Activated CD4-positive, CD25-positive, alpha-beta regulatory T cell (primary cell): ENCODE results near the gene ISG20L2.

Experiments
- DNase-seq, 4 experiments: peaks; one replicate each; lab custom pipeline; 2025; lab: John Stamatoyannopoulos, UW

Gene ISG20L2

DNA sequence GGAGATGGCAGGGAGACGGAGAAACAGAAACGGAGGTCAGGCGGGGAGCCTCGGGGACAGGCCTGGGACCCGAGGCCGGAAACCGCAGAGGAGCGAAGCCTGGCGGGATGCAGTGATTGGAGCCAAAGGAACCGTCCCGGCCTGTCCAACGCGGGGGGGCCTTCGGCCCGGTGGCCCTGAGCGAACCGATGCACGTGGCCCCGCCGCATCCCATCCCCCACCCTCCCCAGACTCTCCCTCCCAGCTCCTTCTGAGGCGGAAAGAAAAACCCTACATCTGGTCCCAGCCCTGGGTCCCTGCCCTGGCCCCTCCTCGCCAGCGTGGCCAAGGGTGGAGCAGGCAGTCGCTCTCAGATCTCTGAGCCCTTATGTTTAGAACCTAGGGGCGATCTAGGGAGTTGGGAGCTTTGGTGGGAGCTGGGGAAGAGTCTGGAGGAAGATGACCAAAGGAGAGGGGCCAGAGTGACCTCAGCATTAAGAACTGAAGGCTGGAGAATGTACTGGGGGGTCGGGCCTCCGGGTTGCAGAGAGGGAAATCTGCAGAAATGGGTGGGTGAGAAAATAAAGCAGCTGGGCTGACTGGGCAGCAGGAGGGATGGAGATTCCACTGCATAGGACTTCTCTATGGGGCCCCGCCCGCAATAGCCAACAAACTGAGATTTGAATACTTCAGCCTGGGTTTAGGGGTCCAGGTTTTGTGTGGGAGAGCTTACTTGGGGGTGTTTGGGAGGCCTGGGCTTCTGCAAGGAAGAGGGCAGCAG is 21.7 kb downstream of the ISG20L2 start:
- no peak for DNase-seq

DNA sequence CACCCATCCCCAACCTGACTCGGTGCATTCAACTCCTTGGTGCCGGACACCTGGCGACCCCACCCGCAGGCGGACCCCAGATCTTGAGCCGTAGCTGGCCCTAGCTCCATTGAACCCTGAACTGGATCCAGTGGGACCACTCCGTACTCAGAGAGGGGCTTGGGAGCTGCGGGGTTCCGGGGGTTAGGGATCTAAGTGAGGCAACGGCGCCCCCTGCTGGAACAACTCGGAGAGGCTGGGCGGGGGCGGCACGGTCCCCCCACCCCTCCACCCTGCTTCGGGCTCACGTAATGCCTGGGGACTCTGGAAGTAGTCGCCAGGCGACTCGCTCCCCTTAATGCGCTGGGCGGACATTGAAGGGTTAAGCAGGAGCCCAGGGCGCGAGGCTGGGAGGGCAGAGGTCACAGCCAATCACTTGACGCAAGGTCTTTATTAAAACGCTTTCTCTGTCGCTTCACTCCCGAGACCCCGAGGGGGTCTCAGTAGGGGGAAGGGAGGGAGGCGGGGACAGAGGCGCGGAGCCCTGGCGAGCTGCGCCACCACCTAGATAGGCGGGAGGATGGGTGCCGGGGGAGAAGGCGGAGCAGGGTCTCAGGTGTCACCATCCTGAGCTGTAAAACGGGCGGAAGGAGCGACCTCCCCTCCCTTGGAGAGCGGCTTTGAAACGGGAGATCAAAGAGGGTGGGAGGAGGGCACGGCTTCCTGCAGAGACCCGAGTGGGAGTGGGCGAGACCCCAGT is 22.5 kb downstream of the ISG20L2 start:
- DNase-seq: peak; percentile 32 to 58 (median 42)

DNA sequence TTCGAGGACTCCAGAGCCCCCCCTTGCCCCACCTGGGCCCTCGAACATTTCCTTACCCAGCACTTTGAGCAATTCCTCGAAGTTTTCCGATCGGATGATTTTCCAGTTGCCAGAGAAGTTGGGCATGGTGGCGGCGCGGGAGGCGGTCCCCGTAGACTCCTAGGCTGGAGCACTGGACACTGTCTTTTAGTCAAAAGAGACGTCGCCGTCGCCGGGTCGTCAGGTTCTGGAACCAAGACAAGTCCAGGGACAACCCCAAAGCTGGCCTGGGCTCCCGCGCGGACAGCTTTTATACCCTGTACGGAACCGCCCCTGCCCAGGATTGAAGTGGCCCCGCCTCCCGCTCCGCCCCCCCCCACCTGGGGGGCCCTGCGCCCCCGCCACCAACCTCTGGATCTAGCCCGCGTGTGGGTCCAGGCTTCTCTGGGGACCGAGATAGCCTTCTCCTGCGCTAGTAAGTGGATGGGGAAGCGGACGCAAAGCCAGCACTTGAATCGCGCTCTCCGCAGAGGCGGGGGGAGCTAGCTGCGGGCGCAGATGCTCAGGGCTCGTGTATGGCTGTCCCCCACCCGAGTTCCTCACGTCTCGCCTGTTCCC is 23.1 kb downstream of the ISG20L2 start, which contains the start of gene CRABP2:
TSS of gene CRABP2 (minus strand) at position 263 of the 597 bp plus-strand sequence. CDS start at position 126, 137 bp downstream.
- DNase-seq: no peak

DNA sequence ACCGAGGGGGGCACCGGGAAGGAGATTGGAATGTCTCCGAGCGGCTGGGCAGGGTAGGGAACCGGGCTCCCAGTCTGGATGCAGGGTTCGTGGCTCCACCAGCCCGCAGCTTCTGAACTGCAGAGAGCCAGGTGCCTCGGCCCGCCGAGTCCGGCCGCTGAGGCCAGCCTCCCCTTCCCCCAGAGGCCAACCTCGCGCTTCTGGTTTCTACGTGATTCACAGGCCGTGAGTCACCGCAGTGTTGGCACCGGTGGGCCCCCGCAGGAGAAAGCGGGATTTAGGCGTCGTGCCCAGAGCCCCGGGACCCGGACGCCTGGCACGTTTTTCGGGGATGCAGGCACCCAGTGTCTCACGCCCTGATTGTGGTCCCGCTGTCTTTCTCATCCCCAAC is 23.6 kb downstream of the ISG20L2 start:
- peak in 2 of 4 experiments; percentile 10 to 11 for DNase-seq

DNA sequence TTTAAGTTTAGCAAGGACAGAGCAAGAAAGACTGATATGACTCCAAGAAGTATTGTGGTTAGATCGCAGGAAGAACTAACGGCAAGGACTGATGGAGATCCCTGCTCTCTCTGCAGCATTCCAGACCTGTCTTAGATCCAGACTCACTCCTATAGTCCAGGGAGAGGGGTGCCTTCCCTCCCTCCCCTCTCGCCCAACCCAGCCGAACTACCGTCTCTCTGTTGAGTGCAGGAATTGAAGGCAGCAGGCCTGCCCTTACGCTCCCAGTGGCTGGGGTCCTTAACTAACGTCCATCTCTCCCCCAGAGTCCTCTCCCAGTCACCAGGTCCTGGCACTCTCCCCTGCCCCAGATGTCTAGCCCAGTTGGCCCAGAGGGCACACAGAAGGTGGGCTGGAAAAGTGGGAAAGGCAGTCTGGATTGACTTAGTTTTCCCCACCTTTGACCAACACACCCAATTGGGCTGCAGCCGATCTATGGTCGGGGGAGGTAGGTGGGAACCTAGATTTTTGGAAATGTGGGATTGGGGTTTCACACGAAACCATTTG is 24.3 kb downstream of the ISG20L2 start:
- no peak for DNase-seq

DNA sequence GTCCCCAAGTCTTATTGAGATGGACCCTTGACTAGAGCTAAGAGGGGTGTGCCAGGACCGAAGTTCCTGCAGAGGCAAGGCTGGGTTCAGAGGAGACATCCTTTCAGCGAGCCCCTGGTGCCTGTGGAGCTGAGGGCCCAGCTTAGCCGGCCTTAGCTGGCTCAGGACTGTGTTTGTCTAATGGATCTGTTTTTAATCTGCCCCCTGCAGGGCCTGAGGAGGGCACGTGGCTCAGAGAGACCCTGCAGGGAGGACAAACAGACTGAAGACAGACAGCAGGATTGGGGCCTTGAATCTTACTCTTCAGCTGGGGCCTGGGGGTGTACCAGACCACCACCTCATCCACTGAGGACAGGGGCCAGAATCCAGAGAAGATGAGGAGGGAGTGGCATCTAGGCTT is 24.8 kb downstream of the ISG20L2 start:
- no peak for DNase-seq

DNA sequence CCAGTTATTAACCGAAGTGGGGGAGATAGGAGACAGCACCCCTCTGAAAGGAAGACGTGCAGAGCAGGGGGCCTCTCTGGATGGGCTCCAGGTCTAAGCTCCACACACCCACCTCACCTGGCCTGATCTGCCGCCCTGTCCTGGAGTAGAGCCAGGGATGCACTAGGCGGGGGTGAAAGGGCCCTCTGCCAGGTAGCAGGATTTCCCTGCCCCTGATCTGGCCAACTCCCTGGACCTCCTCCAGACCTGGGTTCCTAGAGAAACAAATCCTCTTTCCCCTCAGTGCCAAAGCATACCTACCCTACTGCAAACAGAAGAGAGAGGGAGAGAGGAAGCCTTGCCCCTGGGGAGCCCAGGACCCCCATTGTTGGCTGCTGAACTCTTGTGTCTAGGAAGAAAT is 25.2 kb downstream of the ISG20L2 start:
- no peak for DNase-seq

DNA sequence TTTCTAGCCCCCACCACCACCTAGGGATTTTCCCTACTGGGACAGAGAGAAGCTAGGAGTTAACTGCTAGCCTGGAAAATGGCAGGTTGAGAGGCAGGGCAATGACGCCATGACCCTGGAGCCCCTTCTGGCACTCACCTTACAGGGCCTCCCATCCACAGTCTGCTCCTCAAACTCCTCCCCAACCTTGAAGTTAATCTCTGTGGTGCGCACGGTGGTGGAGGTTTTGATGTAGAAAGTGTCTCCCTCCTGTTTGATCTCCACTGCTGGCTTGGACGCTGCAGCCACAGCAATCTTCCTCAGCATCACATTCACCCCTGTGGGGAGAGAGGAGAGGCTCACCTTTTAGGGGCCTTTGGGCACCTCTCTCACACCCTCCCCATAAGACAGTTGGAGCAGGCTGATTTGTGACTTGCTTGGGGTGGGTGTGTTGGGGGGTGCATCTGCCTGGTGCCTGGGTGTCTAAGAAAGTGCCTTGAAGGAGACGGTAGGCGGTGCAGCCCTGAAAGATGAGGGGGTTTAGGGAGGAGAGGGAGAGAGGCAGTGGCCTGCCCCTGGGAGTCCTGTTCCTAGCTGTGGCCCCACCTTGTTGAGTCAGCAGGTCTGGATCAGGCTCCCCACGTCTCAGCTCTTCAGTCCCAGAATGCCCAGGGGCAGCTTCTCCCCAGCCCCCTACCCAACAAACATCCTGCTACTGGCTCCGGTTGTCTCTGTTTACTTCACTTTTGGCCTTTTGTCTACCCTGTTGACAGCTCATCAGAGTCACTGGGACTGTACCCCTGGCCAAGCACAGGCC is 27.6 kb downstream of the ISG20L2 start:
- no peak for DNase-seq

DNA sequence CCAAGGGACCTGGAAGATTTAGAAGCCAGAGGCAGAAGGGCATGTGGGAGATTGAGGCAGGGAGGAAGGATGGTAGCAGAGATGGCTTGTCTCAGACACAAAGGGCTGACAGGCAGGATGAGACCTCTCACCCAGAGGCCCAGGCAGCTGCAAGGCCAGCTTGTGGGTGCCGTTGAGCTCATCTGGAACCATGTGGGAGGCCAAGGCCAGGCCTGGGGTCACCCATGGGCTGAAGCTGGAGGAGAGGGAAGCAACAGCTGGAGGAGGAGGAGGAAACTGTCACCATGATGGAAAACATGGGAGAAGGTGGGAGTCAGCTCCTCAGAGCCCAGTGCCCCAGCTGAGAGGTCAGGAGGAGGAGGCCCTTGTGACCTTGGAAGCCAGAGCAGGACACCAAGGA is 29.6 kb downstream of the ISG20L2 start:
- no peak for DNase-seq

DNA sequence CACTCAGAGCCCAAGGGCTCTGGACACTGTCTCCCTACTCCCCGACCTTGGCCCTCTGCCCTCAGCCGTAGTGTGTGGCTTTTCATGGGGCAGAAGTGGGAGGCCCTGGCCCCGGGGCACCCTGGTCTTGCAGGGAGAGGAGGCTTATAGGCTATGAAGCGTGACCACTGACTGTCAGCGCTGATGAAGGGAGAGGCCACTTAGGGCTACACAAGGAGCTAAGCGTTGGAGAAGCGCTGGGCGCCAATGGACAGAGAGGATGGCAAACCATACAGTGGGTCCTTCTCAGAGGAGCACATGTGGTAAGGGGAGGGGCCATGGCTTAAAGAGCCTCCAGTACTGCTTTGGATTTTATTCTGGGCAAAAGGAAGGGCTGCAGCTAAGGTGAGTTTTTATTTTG is 31.1 kb downstream of the ISG20L2 start:
- DNase-seq: no peak

DNA sequence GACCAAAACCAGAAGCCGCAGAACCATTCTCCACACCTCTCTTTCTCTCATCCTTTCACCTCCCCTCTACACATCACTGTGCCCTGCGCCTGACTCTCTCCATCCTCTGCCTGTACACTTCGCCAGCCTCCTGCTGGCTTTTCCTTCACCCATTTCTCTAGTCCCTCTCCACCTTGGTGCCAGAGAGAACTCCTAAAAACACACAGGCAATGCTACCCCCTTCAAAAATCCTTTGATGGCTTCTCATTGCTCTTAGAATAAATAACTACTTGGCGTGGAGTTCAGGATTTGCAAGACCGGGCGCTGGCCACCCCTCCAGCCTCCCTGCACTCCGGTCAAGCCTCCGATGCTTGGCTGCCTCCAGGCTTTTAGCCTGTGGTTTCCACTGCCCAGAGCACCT is 31.8 kb downstream of the ISG20L2 start:
- no peak for DNase-seq

DNA sequence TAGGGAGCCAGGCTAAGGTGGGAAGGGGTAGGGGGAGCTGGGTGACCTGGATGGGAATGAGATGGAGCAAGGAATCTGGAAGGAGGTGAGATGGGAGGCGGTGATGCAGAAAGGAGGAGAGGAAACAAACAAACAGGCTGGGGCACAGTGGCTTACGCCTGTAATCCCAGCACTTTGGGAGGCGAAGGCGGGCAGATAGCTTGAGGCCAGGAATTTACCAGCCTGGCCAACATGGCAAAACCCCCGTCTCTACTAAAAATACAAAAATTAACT is 33.9 kb downstream of the ISG20L2 start:
- no peak for DNase-seq

DNA sequence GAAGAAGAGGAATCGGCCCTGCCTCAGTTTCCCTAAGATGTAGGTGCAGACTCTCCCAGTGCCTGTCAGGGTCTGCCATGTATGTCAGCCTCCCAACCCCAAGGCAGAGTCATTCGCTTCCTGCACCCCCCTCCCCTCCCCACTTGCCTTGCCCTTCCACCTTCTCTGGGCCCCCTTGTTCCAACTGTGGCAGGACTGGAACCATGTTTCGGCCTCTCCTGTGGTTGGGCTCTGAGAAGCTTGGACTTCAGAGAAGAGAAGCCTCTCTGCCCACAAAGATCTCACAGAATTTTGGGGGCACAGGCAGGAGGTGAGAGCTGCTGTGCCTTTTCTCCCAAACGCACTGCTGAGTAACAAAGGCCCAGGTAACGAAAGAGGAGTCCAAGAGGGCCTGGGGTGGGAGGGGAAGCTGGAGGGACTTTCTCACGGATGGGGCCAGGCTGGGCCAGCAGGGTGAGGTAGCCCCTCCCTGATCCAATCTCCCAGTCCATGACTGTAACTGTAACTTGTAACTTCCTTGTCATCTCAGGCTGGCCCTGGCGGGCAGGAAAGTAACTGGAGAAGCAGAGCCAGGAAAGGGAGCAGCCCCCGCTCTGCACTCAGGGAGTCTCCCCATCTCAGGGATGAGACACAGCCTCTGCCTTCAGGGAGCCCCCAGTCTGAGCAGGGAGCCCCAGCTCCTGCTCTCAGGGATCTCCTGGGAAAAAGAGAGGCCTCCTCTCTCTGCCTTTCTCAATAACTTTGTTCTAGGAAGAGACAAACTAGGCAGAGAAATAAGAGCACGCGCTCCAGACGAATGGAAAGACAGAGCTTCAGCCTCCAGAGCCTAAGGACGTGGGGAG is 34.5 kb downstream of the ISG20L2 start:
- DNase-seq: no peak

DNA sequence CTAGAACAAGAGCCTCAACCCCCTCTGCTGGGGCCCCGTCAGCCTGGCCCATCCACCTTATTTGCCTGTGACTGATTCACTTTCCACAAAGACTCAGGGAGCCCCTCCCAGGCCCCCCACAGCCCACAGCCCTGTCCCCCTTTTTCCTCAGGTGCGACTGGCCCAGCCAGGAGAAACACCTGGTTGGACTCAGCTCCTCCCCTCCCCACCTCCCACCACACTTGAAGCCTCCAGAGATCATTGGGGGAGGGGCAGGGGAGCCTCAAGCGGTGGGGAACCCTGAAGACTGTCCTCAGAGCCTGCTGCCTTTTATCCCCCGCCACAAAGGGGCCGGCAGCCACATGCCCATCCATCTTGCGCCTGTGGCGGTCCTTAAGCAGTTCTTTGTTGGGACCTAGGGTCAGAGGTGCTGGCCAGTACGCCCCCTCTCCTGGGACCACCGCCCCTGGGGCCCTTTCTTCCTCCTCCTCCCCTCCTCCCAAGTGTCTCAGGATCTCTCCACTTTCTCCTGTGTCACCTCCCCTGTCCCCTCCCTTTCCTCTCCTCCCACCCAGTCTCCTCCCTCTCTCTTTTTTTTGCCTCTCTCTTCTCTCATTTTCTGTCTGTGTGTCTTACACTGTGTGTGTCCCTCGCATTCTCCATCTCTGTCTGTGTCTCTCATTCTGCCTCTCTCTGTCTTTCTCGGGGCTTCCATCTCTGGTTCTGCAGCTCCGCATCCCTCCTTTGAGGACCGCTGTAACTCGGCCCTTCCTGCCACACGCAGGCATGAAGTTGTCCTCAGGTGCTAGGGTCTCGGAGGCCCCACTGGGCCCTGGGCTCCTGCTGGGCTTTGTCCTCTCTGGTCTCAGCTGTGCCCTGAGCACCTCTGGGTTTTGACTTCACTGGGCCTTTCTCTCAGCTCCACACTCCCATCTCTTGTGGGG is 35.4 kb downstream of the ISG20L2 start:
- no peak for DNase-seq

DNA sequence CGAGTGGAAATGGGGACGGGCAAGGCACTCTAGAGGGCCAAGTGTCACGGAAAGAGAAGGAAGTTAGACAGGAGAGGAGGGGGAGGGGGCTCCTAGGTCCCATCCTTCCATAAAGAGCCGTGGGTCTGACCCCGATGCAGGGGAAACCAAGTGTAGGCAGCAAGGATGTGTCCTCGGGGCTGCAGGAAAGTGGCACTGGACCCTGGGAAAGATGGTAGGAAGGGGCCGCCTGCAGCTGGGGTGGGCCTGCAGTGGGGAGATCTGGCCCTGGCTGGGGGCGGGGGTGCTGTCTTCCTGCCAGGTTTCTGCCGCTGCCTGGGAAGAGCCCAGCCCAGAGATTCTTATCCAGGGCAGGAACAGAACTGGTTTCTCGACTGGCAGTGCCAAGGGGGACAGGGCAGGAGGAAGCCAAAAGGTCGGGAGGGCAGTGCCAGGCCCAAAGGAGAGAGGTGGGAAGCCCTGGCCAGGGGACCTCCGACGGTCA is 36.1 kb downstream of the ISG20L2 start:
- no peak for DNase-seq

DNA sequence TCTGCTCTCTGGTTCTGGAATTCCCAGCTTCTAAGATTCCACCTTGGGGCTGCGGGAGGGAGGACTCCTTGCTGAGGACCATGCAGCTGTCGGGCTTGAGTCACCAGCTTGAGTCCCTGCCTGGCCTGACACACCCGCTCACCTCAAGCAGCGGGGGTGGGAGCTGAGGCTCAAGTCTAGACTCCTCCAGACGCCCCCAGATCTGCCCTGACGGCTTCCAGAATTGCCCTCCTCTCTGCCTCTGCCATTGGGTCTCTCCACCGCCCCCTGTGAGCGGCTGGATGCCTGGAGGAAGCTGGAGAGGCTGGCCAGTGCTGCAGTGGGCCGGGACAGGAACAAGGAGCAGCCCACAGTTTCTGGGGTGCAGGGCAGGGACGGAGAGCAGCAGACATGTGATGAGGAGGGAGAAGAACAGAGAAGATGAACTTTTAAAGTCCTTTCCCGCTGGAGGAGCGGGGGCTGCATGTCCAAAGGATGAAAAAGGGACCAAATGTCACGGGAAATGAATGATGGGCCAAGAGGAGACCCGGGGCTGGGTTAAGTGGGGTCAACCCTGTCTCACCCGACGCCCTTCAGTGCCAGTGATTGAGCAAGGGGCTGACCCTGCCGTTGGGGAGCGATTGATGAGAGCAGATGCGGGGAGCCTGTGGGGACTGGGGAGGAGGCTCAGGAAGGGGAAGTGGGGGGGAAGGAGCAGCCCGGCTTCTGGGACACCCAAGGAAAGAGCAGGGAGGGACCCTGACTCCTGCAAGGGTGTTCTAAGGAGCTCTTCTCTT is 36.7 kb downstream of the ISG20L2 start:
- no peak for DNase-seq

DNA sequence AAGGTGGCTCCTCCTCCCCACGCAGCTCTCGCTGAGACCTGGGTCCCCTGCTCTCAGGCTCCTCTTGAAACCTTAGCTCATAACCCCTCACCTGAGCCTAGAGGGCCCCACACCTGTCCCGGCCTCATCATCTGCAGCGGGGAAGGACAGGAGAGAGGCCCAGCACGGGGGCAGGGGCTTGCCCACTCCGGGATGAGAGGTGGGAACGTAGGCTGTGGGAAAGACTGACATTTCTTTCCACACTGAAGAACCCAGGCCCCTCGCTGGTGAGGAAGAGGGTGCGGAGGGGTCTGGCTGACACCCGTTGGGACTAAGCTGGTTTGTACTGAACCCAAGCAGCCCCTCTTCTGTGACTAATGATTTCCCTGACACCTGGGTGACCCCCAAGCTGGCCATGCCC is 37.4 kb downstream of the ISG20L2 start:
- DNase-seq: no peak

DNA sequence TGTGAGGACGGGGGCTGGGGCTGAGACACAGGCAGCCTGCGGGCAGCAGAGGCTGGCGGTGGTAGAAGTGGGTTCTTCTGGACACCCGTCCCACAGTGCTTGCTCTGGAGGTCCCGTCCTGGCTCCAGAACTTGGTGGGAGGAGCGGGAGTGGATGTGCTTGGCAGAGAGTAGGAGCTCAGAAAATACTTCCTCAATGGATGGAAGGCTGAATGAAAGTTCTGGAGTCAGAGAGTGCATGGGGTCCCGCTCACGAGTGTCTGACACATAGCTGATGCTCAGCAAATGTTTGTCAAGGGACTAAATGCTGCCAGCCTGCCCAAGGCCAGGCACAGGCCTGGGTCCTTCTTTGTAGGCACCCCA is 37.9 kb downstream of the ISG20L2 start:
- no peak for DNase-seq

DNA sequence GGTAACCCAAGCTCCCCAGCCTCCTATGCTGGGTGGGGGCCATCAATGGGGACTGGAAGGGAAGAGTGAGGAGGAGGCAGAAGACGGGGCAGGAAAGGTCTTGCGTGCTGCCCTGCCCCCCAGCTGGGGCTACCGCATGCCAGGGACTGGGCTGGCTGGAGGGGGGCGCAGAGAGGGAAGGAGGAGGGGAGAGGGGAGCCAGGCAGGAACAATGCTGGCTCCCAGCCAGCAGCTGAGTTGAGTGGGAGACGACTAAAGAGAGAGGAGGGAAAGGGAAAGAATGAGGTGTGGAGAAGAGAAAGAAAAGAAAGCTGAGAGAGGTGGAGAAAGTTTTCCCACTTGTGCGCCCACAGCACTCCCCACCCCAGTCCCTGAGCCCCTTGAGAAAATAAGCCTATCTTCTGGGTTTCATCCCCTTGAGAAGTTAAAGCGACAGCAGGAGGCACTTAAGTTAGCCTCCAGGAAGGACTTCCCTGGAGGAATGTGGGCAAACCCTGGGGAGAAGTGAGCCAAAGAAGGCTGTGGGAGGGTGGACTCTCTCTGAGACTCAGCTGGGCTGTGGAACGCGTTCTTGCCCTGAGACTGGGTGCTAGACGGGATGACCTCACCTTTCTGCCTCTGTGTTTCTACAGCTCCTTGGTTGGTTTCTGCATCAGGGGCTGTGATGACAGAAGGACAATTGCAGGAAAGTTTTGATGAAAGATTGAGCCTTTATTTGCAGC is 38.5 kb downstream of the ISG20L2 start:
- no peak for DNase-seq
